GM19099 (cell line): Measurements from ENCODE around the gene STUM.

Source experiments
- POLR2A ChIP-seq: IDR thresholded peaks from 3 replicates; pipeline ENCODE4 v1.6.1; 2011; ENCODE audit warnings: low read depth; ENCODE audit not compliant: insufficient read length; ENCODE audit errors: extremely low read depth

Gene STUM

GRCh38 chr1:226601456-226601855, 52.9 kb downstream of the STUM start:
- no peak for TF ChIP-seq POLR2A

- no peak for TF ChIP-seq POLR2A
These were observed 53.8 kb downstream of the STUM start for GRCh38 chr1:226602186-226603021.

DNA sequence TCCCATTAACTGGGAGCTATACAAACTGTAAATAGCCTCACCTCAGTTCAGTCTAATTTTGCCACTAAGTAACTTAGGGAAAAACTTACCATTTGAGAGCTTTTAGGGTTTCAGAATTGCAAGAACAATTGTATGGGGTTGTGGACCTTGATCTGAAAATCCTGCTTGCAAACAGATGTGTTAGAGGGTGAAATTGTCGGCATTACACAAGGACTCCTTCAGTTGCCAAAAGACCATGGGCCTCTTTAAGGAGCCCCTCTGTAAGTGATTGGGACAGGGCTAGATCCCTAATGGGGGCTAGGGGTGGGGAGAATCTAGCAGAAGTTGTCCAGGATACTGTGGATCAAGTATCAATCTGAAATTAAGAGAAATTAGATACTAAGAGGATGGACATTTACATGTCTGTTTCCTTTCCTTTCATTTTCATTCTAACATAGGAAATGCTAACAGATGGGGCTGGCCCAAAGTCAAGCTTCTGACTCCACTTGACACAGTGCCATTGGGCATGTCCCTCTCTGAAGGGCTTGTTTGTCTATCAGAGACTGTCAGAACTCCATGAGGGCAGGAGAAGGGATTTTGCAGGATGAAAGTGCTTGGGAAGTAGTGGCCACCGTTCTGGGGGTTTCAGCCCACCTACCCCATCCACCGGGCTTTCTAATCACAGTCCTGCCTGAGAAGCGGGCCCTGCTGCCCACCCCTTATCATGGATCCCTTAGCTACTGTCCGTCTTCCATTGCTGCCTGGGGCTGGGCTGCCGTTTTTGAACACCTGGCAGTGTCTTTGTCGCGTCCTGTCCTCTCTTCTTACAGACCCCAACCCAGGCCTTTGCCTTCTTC, 54.7 kb downstream of the STUM start:
- TF ChIP-seq POLR2A, result no peak

DNA sequence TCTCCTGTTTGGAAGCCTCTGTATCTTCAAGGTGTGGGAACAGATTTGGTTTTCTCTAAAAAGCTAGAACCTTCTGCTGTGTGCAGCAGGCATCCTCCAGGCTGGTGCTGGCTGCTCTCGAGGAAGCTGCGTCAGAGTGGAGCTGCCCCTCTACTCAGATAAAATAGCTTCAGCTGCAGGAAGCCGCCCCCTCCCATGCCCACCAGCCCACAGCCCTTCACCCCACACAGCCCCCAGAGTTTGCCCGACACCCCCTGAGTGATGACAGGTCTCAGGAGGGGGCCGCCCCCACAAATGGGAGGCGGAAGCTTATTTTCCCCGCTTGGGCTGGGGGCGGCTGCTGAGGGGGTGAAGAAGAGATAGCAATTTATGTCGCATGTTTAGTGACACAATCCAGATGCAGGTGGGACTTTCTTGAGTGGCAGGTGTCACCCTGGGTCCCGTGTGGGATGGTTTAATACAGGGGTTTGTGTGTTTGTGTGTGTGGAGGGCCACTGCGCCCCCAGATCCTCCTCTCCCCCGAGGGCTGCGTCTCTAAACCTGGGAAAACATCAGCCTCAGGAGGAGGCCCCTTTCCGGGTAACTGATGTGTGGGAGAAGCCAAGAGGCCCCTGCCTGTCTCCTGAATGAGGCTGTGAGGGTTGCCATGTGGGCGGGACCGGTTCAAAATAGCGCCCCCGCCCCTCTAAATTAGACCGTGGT, 55.4 kb downstream of the STUM start:
- no peak for TF ChIP-seq POLR2A

- no peak for TF ChIP-seq POLR2A
These were observed 56.2 kb downstream of the STUM start for GRCh38 chr1:226604560-226605317.

- TF ChIP-seq POLR2A, result no peak
These were observed 56.9 kb downstream of the STUM start for GRCh38 chr1:226605318-226605950.

DNA sequence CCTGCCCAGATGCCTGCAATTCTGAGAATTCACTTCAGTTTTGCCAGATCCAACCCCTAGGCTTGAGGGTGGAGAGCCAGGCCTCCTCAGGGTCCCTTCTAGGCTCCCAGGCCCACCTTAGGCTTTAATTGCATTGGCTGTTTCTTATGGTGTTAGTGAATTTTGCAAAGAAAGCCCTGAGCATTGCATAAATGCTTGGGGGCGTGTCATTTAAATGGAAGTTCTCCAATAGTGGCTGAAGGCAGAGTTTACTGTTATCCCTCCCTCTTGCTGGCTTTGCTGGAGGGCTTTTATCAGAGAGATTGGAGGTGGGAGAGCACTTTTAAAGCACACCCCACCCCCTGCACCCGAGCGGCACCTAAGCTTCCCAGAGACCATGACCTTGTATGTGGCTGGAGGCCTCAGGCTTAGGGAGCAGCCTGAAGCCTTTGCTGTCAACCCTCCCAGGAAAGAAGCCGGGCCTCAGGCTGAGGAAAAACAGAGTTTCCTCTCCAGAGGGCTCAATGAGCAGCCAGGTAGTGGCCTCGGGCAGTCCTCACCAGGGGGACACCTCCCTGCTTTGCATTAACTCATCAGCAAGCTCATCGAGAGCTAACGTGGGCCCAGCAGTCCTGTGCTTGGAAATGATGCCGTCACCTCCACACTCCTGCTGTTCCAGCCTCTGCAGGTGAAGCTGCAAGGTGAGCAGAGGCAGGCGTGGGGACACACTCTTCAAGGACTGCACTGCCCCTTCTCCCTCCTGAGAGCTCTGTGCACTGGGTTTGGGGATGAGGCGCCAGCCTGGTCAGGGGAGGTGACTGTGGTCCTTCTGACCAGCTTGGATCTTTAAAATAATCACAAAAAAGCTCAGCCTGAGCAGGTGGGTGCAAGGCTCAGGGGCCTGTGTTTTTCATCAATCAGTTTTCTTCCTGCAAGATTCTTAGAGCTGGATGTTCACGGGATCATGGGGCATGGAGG, 58.0 kb downstream of the STUM start:
- TF ChIP-seq POLR2A, result no peak

DNA sequence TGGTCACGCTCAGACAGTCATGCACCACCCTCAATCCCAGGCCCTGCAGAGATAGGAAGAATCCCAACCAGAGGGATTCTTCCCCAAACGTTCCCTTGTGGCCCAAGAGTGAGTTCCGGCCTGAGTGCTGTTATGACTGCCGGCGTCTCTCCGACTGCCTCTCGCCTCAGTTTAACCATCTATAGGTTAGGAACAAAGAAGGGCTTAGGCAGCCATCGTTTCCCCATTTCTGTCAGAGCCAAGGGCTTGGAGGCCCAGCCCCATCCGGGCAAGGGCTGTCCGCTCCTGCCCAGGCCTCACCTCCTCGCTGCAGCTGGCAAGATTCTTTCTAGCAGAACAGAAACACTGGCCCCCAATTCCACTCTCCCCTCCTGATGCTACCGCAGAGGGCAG, 58.7 kb downstream of the STUM start:
- TF ChIP-seq POLR2A, result no peak

DNA sequence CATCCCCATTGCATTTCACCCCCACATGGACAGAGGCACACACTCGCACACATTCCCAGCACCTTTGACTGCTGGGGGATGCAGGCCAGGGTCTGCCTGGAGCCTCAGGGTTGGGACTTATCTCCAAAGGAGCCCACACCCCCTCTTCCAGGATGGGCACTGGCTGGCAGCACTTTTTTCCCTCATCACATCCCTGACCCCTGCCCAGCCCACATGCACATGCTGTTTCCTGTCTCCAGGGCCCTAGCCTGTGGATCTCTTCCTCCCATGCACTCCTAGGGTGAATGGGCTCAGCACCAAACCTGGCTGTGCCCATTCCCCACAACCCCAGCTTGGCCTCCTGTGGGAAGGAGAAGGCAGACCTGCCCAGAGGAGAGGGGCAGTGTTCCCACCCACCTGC, 59.3 kb downstream of the STUM start:
- TF ChIP-seq POLR2A, result no peak

- no peak for TF ChIP-seq POLR2A
These were observed 60.3 kb downstream of the STUM start for GRCh38 chr1:226608699-226609505.

DNA sequence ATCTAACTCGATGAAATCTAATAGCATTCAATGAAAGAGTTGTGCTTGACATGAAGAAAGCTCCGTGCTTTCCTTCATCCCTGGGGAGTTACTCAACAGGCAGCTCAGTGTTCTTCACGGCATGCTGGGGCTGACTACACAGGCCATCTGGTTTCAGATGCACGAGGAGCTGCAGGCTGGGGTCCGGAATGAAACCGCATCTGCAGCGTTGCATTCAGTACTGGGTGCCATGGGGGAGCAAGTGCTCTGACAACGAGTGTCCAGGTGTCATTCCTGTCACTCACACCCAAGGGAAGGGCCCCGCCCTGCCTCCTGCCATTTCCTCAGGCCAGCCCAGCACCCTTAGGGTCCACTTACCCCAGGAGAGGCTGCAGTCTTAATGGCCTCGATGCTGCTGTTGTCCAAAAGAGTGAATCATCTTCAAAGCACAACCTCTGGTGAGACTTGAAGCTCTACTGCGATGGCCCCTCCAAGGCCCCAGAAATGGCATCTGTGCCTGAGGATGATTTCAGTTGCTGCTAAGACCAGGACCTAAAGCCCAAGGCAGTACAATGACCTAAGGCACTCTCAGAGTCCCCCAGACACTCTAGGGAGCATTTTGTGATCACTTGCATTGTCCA, 61.4 kb downstream of the STUM start:
- no peak for TF ChIP-seq POLR2A

GRCh38 chr1:226610671-226611070, 62.1 kb downstream of the STUM start:
- no peak for TF ChIP-seq POLR2A
